HUDEP-2 (cell line): ENCODE data around the gene CNOT1.
"Not testable (repeated sequence)": the region's sequence is repeated elsewhere in the genome, so short reads cannot be mapped to it uniquely, and the experiment has no call there.

Source experiments
- DNase-seq, 76 experiments: peaks; one replicate each; lab custom pipeline; 2025; ENCODE audit not compliant: unreplicated experiment in 76 of 76; lab: John Stamatoyannopoulos, UW

Gene CNOT1

DNA sequence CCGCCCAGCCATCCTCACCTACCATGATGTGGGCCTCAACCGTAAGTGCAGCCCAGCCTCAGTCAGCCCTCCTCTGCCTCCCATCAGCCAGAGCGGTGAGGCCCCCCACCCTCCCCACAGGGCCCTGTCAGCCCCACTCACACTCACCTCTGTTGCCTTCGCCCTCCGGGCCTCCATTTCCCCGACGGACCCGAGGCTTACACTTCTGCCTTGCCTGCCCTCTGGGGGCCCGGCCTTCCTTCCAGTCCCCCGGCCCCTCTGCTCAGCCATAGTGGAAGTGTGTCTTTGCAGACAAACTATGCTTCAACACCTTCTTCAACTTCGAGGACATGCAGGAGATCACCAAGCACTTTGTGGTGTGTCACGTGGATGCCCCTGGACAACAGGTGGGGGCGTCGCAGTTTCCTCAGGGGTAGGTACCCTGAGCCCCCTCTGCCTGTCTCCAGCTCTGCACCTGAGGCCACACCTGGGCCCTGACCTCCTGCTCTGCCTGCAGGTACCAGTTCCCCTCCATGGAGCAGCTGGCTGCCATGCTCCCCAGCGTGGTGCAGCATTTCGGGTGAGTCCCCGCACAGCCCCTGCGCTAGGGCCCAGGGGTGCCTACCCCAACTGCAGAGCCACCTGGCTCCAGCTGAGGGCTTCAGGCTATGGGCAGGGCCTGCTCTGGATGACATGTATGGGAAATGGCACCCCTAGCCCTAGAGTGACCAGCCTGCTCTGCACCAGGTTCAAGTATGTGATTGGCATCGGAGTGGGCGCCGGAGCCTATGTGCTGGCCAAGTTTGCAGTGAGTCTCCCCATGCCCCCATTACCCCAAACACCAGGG lies 125.5 kb downstream of the CNOT1 start:
- no peak for DNase-seq

DNA sequence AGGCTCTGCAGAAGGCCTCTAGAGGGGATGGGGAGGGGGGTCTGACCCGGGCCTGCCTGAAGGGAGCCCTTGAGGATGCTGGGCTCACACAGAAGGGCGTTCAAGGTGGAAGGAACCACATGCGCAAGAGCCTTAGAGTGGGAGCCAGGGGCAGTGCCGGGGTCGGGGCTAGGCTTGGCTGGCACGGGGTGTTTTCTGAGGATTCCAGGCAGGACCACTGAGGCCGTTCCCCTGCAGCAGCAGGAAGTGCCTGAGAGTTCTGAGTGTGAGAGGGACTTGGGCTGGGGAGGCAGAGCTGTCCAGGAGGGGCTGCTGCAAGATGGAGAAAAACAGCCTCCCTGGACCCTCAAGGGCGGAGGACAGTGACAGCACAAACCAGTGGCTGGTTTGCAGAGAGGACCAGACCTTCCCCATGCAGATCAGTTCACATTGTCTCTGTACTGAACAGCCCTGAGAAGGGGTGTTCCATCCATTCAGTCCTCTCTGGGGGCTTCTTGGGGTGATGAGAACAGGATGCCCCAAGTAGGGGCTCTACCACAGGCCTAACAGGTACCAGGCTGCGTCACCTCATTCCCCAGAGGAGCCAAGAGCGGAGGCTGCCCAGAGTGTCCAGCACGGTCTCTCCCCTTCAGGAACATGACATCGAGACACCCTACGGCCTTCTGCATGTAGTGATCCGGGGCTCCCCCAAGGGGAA lies 126.3 kb downstream of the CNOT1 start:
- DNase-seq, result no peak

DNA sequence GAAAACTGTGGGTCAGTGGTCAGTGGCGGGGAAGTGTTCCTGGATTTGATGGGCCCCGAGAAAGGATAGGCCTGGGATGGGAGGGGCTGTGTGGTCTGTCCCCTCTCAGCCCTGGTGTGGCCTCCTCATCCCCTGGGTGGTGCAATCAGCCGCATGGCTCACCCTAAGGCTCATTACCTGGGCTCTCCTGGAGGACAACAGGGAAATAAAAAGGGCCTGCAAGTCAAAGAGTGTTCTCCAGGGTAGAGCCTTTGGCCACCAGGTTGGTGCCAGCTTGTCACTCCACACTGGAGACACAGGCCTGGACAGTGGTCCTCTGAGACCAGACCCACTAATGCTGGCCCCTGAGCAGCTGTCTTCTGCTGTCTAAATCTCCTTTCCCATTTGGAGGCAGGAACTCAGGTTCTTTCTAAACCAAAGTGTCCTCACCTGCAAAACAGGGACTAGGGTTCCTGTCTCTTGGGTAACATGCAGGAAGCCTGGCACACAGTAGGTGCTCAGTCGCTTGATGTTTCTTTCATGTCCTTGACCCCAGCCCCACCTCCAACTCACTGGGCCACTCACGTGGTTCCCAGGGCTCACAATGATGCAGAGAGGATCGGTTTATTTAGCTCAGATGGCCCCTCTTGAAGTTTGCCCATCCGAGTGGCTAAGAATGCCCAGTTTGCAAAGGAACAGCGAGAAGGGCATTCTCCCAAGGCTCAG lies 127.3 kb downstream of the CNOT1 start:
- DNase-seq, result no peak

DNA sequence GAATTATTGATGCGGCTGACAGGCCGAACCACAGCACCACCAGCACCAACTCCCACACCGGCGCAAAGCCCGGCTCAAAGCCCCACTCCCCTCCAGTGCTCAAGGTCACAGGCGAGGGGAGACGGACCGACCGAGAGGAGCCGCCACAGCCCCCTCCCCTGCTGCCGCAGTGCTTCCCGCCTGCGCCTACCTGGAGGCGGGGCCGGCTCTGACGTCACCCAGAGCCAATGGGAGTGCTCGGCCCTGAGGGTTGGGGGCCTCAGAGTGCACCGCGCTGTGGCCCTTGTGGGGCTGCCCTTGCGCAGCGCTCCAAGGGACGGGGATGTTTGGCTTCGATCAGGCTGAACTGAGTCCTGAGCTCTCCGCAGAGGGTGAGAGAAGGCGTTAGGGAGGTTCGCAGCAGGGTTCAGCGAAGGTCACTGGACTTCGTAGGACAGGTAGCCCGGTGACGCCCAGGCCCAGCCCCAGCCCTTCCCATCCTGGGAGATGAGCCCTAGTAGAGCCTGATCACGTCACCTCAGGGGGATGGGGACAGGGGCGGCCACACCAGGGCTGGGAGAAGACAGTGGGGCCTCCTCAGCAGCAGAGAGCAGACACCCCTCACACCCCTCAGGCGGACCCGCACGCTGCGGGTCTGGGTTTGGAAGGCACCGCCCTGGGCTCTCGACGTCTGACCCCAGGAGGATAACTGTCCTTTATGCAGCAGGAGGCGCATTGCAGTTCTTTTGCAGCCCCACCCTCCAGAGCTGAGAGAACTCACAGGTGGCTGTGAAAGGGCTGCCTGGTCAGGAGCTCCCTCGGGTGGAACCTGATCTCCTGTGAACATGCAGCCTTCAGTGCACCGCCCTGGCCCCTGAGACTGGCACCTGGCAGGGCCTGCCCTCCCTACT lies 128.1 kb downstream of the CNOT1 start:
- DNase-seq, result peak in 1 of 76 experiments; percentile 9

DNA sequence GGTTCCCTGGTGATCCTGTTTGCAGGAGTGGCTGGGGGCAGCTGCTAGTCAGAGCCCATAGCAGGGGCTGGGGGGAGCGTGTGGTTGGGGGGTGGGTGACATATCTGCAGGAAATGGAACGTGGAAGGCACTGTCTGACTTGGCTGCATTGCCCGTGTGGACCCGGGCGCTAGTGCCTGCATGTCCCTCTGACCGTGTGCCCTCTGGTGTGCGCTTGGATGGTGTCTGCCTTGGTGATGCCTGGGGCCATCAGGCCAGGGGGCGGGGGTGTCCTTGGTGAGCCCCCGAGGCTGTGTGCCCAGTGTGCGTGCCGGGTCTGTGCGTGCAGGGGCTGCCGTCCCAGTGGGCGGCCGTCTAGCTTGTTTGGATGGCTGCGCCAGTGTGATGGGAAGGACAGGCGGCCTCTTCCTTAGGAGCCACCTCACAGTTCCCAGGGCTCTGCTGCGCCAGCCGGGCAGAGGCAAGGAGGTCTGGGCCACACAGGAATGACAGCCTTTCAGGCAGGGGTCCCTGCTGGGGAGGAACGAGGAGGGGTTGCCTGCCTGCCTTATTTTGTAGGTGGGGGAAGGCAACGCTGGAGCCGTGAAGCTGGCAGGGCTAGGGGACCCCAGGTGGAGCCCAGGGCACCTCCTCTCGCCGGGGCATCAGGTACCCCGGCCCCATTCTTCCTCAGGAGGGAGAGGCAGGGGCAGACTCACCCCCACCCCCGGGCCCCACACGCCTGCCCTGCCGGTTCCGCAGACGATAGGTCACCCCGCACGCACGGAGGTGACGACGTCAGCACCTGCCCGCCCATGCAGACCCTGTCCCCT lies 129.0 kb downstream of the CNOT1 start:
- DNase-seq, result no peak

DNA sequence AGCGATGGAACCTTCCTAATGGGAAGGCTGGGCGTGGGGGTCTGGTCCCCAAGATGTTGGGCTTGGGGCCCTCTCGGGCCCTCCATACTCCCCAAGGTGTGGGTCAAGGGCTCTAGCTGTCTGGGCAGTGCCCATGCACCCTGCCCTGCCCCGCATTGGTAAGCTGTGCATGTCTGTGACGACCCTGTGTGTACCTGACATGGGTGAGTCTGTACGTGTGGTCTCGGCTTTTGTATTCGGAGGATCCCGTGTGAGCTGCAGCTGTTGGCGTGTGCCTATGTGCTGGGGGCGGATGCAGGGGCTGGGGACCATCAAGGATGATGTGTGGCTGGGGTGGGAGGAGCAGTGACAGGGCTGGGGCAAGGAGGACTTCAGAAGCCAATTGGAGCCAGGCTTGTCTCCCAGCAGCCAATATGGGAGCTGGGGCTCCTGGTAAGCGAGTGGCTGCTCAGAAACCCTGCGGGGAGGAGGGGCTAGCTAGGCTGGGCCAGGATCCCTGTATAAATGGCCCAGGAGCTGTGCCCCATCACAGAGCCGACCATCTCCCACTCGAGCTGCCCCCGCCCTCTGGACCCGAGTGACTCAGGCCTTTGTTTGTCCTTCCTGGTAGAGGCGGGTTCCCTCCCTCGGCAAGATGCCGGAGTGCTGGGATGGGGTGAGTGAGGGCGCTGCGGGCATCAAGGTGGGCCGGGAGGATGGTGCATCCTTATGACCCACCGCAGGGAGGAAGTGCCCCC lies 129.8 kb downstream of the CNOT1 start, which contains the start of gene NDRG4:
Gene NDRG4, plus strand, starts transcription at position 529 of the 737 bp plus-strand sequence. Its CDS starts 106 bp downstream, at position 635.
- peak in 30 of 76 experiments; percentile 18 to 55 (median 34) for DNase-seq

DNA sequence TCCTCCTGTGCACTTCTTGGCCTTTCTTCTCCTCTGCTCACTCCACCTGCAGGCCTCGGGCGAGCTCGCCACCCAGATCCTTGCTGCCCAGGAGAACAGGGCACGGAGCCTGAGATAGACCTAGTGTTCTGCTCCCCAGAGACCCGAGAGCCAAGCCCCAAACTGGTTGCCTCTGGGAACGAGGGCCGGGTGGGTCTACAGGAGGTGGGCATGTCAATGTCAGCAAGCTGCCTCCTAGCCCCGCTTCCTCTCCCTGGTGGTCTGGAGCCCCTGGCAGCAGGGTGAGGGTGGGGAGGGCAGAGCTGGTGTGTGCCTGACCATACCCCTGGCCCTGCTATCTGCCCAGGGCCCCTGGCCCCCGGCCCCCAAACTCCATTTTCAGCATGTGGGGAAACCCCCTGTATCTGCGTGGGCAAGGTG lies 130.5 kb downstream of the CNOT1 start:
- DNase-seq, result no peak

DNA sequence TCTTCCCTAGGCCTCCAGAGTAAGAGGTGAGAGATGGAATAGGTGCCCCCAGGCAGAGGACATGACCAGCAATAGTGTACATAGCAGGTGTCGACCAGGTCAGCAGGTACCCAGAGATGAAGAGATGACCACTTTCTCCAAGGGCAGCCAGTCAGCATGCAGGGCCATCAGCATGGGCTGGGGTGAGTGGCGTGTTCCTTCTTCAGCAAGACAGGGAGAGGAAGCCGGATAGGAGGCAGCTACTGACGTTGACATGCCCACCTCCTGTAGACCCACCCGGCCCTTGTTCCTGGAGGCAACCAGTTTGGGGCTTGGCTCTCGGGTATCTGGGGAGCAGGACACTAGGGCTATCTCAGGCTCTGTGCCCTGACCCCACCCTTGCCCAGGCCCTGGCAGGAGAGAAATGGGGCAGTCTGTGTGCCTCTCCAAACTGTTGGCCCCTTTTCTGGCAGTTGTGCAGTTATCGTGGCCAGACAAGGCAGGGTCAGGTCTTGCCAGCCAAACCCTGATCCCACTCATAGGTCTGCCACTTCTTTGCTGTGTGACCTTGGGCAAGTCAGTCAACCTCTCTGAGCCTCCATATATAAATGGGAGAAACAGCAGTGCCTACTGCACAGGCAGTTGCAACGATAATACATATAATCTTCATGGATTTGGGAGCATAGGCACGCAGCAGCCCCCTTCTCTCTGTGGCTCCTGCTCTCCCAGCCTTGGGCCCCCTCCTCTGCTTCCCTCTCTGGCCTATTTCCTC lies 131.1 kb downstream of the CNOT1 start:
- DNase-seq, result peak in 32 of 76 experiments; percentile 8 to 54 (median 30)

DNA sequence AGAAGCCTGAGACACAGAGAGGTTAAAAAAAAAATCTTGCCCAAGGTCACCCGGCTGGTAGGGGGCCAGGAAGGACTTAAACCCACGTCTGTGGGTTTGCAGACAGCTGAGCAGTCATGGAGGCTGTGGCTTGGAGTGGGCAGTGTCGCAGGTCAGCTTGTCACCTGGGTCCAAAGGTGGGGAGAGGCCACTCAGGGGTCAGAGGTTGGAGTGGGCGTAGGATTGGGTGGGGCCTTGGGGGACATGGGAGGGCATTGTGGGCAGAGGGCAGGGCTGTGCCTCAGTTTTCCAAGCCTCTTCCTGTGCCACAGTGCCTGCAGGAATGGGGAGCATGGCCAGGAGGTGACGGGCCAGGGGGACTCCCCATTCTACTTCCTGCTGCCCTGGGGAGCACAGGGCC lies 131.7 kb downstream of the CNOT1 start:
- no peak for DNase-seq

DNA sequence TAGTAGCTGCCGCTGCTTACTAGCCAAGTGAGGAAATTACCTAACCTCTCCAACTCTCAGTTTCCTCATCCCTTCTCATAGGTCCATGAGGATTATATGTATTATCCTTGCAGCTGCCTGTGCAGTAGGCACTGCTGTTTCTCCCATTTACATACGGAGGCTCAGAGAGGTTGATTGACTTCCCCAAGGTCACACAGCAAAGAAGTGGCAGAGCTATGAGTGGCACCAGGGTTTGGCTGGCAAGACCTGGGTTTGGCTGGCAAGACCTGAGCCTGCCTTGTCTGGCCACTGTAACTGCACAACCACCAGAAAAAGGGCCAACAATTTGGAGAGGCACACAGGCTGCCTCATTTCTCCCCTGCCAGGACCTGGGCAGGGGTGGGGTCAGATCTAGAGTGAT lies 132.2 kb downstream of the CNOT1 start:
- DNase-seq, result peak in 21 of 76 experiments; percentile 4 to 50 (median 20)

DNA sequence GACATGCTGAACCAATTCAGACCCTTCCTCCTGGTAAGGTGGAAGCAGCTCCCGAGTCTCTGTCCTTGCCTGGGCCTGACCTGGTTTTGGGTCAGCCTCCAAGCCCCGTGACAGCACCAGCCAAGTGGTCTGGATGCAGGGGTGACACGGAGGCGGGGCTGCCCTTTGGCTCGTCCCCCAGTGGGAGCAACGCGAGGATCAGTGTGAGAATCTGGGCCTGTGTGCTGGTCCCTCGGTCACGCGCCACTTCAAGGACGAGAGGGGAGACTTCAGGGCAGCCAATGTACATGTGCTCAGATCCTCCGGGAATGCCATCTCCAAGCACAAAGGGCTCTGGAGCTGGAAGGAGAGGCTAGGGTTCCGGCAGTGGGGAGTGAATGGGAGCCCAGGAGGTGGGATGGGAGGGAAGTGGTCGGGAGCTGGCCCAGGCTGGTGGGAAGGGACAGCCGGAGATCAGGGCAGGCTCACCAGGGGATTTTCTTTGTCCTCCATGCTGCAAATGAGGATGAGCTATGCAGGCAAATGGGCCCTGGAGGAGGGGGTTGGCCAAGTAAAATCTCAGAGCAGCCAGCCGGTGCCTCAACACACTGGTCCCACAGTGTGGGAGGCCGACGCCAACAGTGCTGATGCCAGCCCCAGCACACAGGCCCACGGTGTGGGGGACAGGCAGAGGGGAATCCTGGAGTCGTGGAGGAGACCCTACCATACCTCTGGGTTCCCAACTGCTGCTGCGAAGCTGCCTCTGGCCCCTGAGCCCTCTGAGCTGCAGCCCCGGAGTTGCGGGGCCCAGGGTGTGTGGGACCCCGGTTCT lies 133.9 kb downstream of the CNOT1 start:
- no peak for DNase-seq

DNA sequence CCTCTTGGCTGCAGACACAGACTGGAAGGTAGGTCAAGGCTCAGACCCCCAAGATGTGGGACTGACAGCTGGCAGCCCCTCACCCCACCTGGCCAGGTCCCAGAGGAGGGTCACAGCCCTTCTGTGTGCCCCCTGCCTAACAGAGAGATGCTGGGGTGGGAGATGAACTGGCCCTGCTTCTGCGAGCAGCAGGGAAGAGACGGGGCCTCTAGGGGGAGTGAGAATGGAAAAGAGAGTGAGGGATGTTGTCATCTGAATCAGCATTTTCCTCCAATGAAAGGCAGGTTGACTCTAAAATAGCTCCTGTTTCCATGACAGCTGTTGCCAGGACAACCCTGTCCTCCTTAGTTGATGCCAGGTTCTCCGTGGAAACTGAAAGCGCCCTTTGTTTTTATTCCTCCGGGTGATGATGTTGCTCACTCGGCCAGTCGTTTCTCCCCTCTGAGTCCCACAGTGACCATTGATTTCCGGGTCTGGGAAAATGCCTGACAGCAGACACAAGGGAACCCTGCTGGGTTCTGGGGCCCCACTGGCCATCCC lies 134.6 kb downstream of the CNOT1 start:
- peak in 73 of 76 experiments; percentile 15 to 90 (median 67) for DNase-seq

DNA sequence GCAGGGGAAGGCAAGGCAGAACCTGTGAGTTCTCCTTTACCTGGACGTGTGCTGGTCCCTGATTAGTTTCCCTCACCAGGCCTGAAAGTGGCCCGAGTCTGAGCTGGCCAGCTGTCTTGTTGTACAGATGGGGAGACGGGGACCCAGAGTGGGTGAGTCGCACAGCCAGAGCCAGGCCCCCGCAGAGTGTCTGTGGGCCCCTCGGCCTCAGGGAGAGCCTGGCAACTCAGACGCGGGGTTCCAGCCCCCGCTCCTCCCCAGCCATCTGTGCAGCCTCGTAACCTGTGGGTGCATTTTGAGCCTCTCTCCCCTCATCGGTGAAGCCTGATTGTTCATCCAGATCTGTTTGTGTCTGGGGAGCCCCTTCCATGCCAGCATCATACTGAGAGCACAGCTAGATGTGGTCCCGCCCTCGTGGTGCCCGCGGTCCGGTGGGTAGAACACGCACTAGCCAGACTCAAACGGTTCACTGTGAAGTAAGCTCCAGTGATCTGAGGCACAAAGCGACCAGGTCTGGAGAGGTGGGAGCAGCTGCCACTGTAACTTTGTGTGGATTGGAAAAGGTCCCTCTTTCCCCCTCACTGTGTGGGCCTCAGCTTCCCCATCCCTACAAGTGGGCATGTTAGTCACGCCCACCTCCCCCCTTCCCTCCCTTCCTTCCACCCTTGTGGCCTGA lies 135.7 kb downstream of the CNOT1 start:
- no peak for DNase-seq

DNA sequence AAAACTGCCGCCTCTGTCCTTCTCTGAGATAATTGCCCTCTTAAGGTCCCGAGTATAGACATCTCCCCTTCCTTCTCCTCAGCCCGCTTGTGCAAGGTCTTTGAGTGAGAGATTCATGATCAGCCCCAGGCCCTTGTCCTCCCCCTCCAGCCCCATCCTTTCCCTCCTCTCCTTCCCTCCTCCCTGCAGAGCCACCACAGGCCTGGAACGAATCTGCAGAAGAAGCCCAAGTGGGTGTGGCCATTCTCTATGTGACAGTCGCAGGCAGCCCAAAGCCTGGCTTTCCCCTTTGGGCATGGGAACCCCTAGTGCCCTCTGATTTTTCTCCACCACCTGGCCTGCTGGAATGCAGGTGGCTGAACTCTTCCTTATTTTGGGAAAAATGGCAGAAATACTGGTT lies 136.9 kb downstream of the CNOT1 start:
- peak in 7 of 76 experiments; percentile 4 to 27 (median 17) for DNase-seq

DNA sequence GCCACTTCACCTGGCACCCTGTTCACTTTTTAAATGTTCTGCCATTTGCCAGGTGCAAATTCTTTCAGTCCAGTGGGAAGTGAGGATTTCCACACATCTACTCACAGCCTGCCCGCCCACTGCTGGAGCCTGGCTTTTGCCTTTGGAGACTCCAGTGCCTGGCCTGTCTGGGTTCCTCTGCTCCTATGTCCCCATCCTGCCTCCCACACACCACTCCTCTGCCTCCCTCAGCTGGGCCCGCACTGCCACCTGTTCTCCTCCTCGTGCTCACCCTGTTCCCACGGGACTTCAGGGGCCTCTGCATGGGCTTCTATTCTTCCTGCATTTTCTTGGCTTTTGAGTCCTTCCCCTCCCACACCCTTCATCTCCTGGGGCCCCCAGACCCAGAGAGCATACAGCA lies 137.6 kb downstream of the CNOT1 start:
- no peak for DNase-seq

DNA sequence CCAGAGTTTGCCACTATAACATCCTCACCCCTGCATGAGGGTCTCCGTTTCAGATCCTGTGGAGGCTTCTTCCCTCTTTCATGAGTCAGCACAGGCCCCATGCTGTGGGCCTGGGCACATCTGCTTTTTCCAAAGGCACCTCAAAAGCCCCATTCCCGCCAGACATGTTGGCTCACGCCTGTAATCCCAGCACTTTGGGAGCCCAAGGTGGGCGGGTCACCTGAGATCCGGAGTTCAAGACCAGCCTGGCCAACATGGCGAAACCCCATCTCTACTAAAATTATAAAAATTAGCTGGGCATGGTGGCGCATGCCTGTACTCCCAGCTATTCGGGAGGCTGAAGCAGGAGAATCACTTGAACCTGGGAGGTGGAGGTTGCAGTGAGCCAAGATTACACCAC lies 139.1 kb downstream of the CNOT1 start:
- DNase-seq, result not testable (repeated sequence)
